Endothelial cell (in vitro differentiated cells): ENCODE data around the gene SCAPER. TPM values are rescaled to one million over a fixed set of nuclear protein-coding genes. Genes with fewer than 3 reads are reported as not detected.
"Not testable (repeated sequence)": the region's sequence is repeated elsewhere in the genome, so short reads cannot be mapped to it uniquely, and the experiment has no call there.

Experiments used
- DNase-seq: peaks from one replicate; pipeline ENCODE4 v3.0.0; 2021; ENCODE audit warnings: low spot score
- H3K27ac Mint-ChIP-seq: one replicate; pipeline ENCODE4 v1.8.0; 2021; ENCODE audit warnings: mixed read lengths, inconsistent platforms; ENCODE audit not compliant: unreplicated experiment
- H3K27me3 Mint-ChIP-seq: one replicate; pipeline ENCODE4 v1.8.0; 2021; ENCODE audit warnings: mild to moderate bottlenecking, moderate library complexity, mixed read lengths, inconsistent platforms; ENCODE audit not compliant: unreplicated experiment
- H3K36me3 Mint-ChIP-seq: one replicate; pipeline ENCODE4 v1.8.0; 2021; ENCODE audit warnings: mild to moderate bottlenecking, low read depth, mixed read lengths, inconsistent platforms; ENCODE audit not compliant: unreplicated experiment
- H3K4me1 Mint-ChIP-seq: one replicate; pipeline ENCODE4 v1.8.0; 2021; ENCODE audit warnings: mild to moderate bottlenecking, mixed read lengths, inconsistent platforms; ENCODE audit not compliant: unreplicated experiment
- H3K4me3 Mint-ChIP-seq: one replicate; pipeline ENCODE4 v1.8.0; 2021; ENCODE audit warnings: mild to moderate bottlenecking, mixed read lengths, inconsistent platforms; ENCODE audit not compliant: unreplicated experiment
- H3K9me3 Mint-ChIP-seq: one replicate; pipeline ENCODE4 v1.8.0; 2021; ENCODE audit warnings: mixed read lengths, inconsistent platforms; ENCODE audit not compliant: unreplicated experiment
- total RNA-seq: library from RNA; stranded (reverse); fragmentation: NEBNext Ultra II Directional; extraction: Animal tissue kit (Norgen Biotek cat#: 25700); gene quantifications from one replicate; pipeline ENCODE4 v1.2.1, GENCODE V29; 2021; ENCODE audit not compliant: unreplicated experiment
- TF ChIP-seq, protein P1 (sequence below): fragments of 200-600 bp; sonication (generic); IDR thresholded peaks from one replicate; pipeline ENCODE4 v1.5.0; 2021; ENCODE audit warnings: antibody characterized with exemption; ENCODE audit not compliant: unreplicated experiment

The SCAPER gene
- total RNA-seq, 1 donor from 2014 or later: 18.1 TPM

GRCh38 chr15:76512971-76513370 lies 392.2 kb downstream of the SCAPER start:
- Mint-ChIP-seq H3K4me3 (no peak overlapping the region), H3K9me3 (no peaks in the 10 kb centered on the region), H3K36me3 (no peaks in the 10 kb centered on the region), H3K27ac (no peak overlapping the region), H3K4me1 (peaks cover 14% of the 10 kb centered on the region), H3K27me3 (peaks cover 2% of the 10 kb centered on the region)
- TF ChIP-seq, protein P1, sequence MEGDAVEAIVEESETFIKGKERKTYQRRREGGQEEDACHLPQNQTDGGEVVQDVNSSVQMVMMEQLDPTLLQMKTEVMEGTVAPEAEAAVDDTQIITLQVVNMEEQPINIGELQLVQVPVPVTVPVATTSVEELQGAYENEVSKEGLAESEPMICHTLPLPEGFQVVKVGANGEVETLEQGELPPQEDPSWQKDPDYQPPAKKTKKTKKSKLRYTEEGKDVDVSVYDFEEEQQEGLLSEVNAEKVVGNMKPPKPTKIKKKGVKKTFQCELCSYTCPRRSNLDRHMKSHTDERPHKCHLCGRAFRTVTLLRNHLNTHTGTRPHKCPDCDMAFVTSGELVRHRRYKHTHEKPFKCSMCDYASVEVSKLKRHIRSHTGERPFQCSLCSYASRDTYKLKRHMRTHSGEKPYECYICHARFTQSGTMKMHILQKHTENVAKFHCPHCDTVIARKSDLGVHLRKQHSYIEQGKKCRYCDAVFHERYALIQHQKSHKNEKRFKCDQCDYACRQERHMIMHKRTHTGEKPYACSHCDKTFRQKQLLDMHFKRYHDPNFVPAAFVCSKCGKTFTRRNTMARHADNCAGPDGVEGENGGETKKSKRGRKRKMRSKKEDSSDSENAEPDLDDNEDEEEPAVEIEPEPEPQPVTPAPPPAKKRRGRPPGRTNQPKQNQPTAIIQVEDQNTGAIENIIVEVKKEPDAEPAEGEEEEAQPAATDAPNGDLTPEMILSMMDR: no peak
- no peak for DNase-seq

DNA sequence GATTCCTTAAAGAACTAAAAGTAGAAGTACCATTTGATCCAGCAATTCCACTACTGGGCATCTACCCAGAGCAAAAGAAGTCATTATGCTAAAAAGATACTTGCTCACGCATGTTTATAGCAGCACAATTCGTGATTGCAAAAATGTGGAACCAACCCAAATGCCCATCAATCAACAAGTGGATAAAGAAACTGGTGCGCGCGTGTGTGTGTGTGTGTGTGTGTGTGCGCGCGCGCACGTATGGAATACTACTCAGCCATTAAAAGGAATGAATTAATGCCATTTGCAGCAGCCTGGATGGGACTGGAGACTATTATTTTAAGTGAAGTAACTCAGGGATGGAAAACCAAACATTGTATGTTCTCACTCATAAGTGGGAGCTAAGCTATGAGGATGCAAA lies 394.5 kb downstream of the SCAPER start:
- DNase-seq, H3K27ac Mint-ChIP-seq, H3K27me3 Mint-ChIP-seq, H3K9me3 Mint-ChIP-seq, H3K4me1 Mint-ChIP-seq, H3K36me3 Mint-ChIP-seq, H3K4me3 Mint-ChIP-seq: not testable (repeated sequence)

DNA sequence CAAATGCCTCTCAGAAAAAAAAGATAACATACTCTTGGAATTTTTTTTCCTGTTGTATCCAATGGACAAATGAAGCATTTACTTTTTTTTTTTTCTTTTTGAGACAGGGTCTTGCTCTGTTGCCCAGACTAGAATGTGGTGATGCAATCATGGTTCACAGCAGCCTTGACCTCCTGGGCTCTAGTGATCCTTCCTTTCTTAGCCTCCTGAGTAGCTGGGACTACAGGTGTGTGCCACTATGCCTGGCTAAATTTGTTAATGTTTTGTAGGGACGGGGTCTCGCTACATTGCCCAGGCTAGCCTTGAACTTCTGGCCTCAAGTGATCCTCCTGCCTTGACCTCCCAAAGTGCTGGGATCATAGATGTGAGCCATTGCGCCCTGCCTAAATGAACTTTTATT lies 401.3 kb downstream of the SCAPER start:
- Mint-ChIP-seq H3K4me3 (no peak overlapping the region), H3K27me3 (peaks cover 2% of the 10 kb centered on the region), H3K36me3 (no peaks in the 10 kb centered on the region), H3K27ac (no peak overlapping the region), H3K9me3 (no peaks in the 10 kb centered on the region), H3K4me1 (peaks cover 25% of the 10 kb centered on the region)
- TF ChIP-seq, protein P1: no peak
- DNase-seq: no peak

- no peak for DNase-seq
- Mint-ChIP-seq H3K4me3 (no peak overlapping the region), H3K36me3 (no peaks in the 10 kb centered on the region), H3K4me1 (peaks cover 25% of the 10 kb centered on the region), H3K27me3 (peaks cover 2% of the 10 kb centered on the region), H3K9me3 (no peaks in the 10 kb centered on the region), H3K27ac (peak overlapping the region; percentile 76)
- TF ChIP-seq, protein P1: no peak
These were observed 402.0 kb downstream of the SCAPER start for GRCh38 chr15:76503121-76503520.

DNA sequence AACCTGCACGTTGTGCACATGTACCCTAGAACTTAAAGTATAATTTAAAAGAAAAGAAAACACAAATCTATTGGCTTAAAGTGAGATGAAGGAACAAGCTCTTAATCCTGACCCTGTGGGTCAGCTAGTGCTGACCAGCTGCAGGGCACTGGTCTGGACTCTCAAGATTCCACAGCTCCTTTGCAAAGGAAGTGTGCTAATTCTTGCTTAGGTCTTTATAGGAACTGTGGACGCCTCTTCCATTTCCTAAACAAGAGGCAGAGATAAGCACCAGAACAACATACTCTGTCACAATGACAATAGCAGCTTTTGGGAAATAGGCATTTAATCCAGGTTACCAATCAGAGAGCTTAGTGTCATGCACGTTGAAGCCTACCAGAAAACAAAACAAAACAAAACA lies 402.5 kb downstream of the SCAPER start:
- TF ChIP-seq, protein P1: no peak
- H3K27ac Mint-ChIP-seq: peak overlapping the region; percentile 76
- no peaks in the 10 kb centered on the region for H3K36me3 Mint-ChIP-seq
- DNase-seq: no peak
- no peak overlapping the region for H3K4me3 Mint-ChIP-seq
- H3K27me3 Mint-ChIP-seq: peaks cover 2% of the 10 kb centered on the region
- H3K9me3 Mint-ChIP-seq: no peaks in the 10 kb centered on the region
- peaks cover 25% of the 10 kb centered on the region for H3K4me1 Mint-ChIP-seq

DNA sequence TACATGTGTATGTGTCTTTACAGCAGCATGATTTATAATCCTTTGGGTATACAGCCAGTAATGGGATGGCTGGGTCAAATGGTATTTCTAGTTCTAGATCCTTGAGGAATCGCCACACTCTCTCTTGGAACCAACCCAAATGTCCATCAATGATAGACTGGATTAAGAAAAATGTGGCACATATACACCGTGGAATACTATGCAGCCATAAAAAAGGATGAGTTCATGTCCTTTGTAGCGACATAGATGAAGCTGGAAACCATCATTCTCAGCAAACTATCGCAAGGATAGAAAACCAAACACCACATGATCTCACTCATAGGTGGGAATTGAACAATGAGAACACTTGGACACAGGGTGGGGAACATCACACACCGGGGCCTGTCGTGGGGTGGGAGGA lies 403.0 kb downstream of the SCAPER start:
- not testable (repeated sequence) for DNase-seq, H3K4me3 Mint-ChIP-seq, H3K27me3 Mint-ChIP-seq, H3K9me3 Mint-ChIP-seq, H3K36me3 Mint-ChIP-seq
- Mint-ChIP-seq H3K27ac (peak overlapping the region; percentile 61), H3K4me1 (peaks cover 25% of the 10 kb centered on the region)
